ENCODE measurements around the gene ADARB1. TPM values are rescaled to one million over a fixed set of nuclear protein-coding genes. Genes with fewer than 3 reads are reported as not detected.

The ADARB1 gene
- total RNA-seq, 4 donors from 2014 or later = 107 to 231 (median 201) TPM

DNA sequence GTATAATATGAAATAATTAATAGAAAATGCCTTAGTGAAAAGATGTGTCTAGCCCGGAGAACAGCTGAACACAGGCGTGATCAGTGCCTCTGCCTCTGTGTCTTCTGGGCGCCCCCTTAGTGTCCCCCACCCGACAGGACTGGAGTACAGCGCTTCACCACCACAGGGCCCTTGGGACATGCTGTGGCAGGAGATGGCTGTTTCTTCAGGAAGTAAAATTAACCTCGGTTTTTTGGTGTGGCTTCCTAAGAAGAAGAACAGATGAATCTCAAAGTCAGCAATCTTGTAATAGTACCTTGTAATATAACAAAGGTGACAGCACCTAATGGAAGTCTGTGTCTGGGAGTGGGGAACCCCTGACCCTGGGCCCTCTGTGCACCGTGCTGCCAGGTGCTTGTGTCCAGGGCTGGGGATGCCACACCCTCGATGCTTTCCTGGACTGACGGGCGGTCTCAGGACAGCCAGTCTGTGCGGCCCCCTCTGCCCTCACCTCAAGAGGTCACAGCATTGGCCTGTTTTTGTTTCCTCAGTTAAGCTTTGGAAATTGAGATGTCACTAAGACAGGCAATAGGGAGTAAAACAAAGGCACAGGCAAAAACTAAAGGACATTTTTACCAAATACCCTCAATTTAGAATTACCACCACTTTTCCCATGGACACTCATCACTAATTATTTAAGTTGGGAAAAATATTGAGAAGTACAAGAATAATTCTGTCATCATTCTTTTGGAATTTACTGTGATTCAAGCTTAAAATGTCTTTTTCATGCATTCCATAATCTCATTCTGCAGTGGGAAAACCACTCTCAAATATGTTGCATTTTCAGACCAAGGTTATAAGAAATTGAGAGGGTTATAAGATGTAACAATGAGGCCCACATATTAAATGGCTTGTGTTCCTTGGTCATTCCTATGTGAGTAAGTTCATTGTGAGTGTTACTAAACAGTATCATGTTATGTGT lies 79.3 kb downstream of the ADARB1 start:
- peak overlapping the region in 3 of 4 donors; percentile 55 to 73 (median 66) for H3K27ac ChIP-seq (replicated peaks in 1 of 4)
- intact Hi-C loops (cut with DNase I) = loop anchor here (10.0 kb wide), 1 partner anchor 281 kb away; no protein-coding TSS in a partner anchor
- WGBS = 66% methylated on average over 11 of the region's 11 CpGs

DNA sequence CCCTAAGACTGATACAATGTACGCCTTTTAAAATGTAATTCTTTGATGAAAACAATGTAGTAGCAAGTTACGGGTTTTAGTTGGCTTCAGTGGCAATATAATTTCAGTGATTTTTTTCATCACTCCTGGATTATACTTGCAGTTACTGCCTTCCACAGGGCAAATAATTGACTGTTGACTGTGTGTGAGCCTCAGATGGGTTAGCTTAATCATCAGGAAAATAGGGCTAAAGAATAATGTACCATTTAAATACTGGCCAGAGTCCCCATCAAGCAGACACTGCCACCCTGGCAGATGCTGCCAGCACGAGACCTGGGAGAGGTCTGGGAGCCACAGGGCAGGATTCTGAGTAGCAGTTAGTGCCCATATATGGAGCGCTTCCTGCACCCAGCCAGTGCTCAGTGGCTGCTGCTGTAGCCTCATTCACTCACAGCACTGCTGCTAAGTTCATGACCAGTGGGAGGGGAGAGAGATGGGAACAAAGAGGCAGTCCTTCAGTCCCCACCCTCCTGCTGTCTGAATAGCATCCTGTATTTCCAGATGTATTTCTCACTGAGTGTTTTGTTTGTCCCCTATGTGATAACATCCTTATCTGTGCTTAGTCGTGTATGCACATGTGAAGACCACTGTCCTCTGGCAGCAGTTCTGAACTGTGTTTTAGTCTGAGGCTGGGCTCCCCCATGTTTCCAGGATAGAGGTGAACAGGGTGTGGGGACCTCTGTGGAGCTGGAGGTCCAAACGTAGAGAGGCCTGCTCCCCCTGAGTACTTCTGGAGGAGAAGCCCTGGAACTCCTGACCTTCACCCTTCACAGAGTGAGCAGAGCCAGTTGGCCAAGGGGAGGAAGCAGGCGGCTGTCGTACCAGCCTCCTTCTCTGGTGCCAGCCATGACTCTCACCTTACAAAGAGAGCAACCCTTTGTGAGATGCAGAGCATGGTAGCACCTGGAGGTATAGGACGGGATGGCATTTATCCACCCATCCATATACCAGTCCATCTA lies 80.4 kb downstream of the ADARB1 start:
- no peaks in the 10 kb centered on the region for H3K9me3 ChIP-seq
- intact Hi-C loops (cut with DNase I) = loop anchor here (10.0 kb wide), 1 partner anchor 280 kb away; no protein-coding TSS in a partner anchor
- peaks cover 0 to 25% (median 11%) of the 10 kb centered on the region in 4 donors for H3K36me3 ChIP-seq
- H3K27ac ChIP-seq (replicated peaks in 1 of 4) = peak overlapping the region in 3 of 4 donors; percentile 55 to 73 (median 66)
- H3K4me3 ChIP-seq = no peak overlapping the region
- peak in 1 of 2 donors; percentile 62 for TF ChIP-seq POLR2AphosphoS5 (IDR thresholded peaks at IDR 0.05)
- TF ChIP-seq, protein P1, sequence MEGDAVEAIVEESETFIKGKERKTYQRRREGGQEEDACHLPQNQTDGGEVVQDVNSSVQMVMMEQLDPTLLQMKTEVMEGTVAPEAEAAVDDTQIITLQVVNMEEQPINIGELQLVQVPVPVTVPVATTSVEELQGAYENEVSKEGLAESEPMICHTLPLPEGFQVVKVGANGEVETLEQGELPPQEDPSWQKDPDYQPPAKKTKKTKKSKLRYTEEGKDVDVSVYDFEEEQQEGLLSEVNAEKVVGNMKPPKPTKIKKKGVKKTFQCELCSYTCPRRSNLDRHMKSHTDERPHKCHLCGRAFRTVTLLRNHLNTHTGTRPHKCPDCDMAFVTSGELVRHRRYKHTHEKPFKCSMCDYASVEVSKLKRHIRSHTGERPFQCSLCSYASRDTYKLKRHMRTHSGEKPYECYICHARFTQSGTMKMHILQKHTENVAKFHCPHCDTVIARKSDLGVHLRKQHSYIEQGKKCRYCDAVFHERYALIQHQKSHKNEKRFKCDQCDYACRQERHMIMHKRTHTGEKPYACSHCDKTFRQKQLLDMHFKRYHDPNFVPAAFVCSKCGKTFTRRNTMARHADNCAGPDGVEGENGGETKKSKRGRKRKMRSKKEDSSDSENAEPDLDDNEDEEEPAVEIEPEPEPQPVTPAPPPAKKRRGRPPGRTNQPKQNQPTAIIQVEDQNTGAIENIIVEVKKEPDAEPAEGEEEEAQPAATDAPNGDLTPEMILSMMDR (IDR thresholded peaks at IDR 0.05) = no peak
- peaks cover 11 to 52% (median 48%) of the 10 kb centered on the region in 4 donors for H3K4me1 ChIP-seq
- H3K27me3 ChIP-seq = no peaks in the 10 kb centered on the region
- WGBS = 64% methylated on average over 9 of the region's 9 CpGs
- no peak for DNase-seq (ENCODE audit: extremely low spot score)

More for the DNA sequence above, 79.3 kb downstream of the ADARB1 start:
- H3K4me1 ChIP-seq = peaks cover 11 to 56% (median 48%) of the 10 kb centered on the region in 4 donors
- no peak for TF ChIP-seq POLR2A (IDR thresholded peaks at IDR 0.05; ENCODE audit: low read depth)
- TF ChIP-seq, protein P1 (IDR thresholded peaks at IDR 0.05) = no peak
- no peak for TF ChIP-seq POLR2AphosphoS5 (IDR thresholded peaks at IDR 0.05)
- TF ChIP-seq EP300 (IDR thresholded peaks at IDR 0.05) = no peak
- no peak overlapping the region for H3K4me3 ChIP-seq
- peaks cover 0 to 28% (median 15%) of the 10 kb centered on the region in 4 donors for H3K36me3 ChIP-seq
- no peaks in the 10 kb centered on the region for H3K27me3 ChIP-seq
- peak; percentile 55 for DNase-seq (ENCODE audit: extremely low spot score)
- no peaks in the 10 kb centered on the region for H3K9me3 ChIP-seq

DNA sequence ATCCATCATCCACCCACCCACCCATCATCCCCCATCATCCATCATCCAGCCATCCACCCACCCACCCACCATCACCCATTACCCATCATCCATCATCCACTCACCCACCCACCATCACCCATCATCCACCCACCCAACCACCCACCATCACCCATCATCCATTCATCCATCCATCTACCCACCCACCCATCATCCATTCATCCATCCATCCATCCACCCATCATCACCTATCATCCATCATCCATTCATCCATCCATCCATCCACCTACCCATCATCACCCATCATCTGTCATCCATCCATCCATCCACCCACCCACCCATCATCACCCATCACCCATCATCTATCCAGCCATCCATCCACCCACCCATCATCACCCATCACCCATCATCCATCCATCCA lies 81.5 kb downstream of the ADARB1 start:
- Histone ChIP-seq H3K9me3 (no peaks in the 10 kb centered on the region), H3K36me3 (peaks cover 0 to 30% (median 14%) of the 10 kb centered on the region in 4 donors), H3K27me3 (no peaks in the 10 kb centered on the region), H3K4me3 (no peak overlapping the region), H3K27ac (replicated peaks in 1 of 4) (no peak overlapping the region), H3K4me1 (peaks cover 11 to 56% (median 46%) of the 10 kb centered on the region in 4 donors)
- DNase-seq (ENCODE audit: extremely low spot score) = no peak
- no peak for TF ChIP-seq POLR2A (IDR thresholded peaks at IDR 0.05; ENCODE audit: low read depth)
- no peak for TF ChIP-seq EP300 (IDR thresholded peaks at IDR 0.05)
- intact Hi-C loops (cut with DNase I) = loop anchor here (10.0 kb wide), 1 partner anchor 279 kb away; no protein-coding TSS in a partner anchor

DNA sequence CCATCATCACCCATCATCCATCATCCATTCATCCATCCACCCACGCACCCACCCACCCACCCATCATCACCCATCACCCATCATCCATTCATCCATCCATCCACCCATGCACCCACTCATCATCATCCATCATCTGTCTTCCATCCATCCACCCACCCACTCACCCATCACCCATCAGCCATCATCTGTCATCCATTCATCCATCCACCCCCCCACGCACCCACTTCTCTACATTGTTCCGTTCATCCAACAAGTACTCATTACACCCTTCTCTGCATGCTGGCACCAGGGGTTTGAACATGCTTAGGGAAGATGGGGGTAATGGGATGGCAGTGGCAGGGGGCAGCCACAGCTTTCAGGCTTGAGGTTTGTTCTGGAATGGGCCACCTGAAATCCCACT lies 82.1 kb downstream of the ADARB1 start:
- peaks cover 11 to 56% (median 46%) of the 10 kb centered on the region in 4 donors for H3K4me1 ChIP-seq
- no peaks in the 10 kb centered on the region for H3K9me3 ChIP-seq
- intact Hi-C loops (cut with DNase I) = loop anchor here (10.0 kb wide), 1 partner anchor 278 kb away; no protein-coding TSS in a partner anchor
- no peak overlapping the region for H3K27ac ChIP-seq (replicated peaks in 1 of 4)
- peaks cover 0 to 35% (median 15%) of the 10 kb centered on the region in 4 donors for H3K36me3 ChIP-seq
- WGBS = 98% methylated on average over 3 of the region's 3 CpGs
- no peak for DNase-seq (ENCODE audit: extremely low spot score)
- H3K4me3 ChIP-seq = no peak overlapping the region
- no peaks in the 10 kb centered on the region for H3K27me3 ChIP-seq
- no peak for TF ChIP-seq EP300 (IDR thresholded peaks at IDR 0.05)
- TF ChIP-seq POLR2A (IDR thresholded peaks at IDR 0.05; ENCODE audit: low read depth) = no peak
- no peak for TF ChIP-seq POLR2AphosphoS5 (IDR thresholded peaks at IDR 0.05)
- TF ChIP-seq, protein P1 (IDR thresholded peaks at IDR 0.05) = no peak
